AG09309 (cell line): ENCODE data around the gene HAVCR1.

ENCODE experiments used
- DNase-seq: peaks from one replicate; pipeline ENCODE4 v3.0.0-alpha.2; 2010; ENCODE audit warnings: low read depth
- H3K4me3 ChIP-seq: 2 replicates; pipeline ENCODE4 v1.5.1; 2011; ENCODE audit warnings: mild to moderate bottlenecking, low read depth, low read length, moderate library complexity; ENCODE audit not compliant: control insufficient read depth
- TF ChIP-seq, protein P1 (sequence below): IDR thresholded peaks from 2 replicates; pipeline ENCODE4 v1.5.1; 2011; ENCODE audit warnings: mild to moderate bottlenecking, low read depth, low read length, inconsistent platforms; ENCODE audit not compliant: insufficient read depth, control insufficient read depth; ENCODE audit errors: missing control alignments

Gene HAVCR1

DNA sequence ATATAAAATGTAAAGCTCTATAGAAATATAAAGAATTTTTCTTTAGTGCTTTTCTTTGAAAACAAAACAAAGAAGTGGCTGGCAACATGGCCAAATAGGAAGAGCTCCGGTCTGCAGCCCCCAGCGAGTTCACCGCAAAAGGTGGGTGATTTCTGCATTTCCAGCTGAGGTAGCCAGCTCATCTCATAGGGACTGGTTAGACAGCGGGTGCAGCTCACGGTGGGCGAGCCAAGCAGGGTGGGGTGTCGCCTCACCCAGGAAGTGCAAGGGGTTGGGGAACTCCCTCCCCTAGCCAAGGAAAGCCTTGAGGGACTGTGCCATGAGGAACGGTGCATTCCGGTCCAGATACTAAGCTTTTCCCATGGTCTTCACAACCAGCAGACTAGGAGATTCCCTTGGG, 74.9 kb downstream of the HAVCR1 start:
- H3K4me3 ChIP-seq, result no peak overlapping the region
- no peak for DNase-seq
- TF ChIP-seq, protein P1, sequence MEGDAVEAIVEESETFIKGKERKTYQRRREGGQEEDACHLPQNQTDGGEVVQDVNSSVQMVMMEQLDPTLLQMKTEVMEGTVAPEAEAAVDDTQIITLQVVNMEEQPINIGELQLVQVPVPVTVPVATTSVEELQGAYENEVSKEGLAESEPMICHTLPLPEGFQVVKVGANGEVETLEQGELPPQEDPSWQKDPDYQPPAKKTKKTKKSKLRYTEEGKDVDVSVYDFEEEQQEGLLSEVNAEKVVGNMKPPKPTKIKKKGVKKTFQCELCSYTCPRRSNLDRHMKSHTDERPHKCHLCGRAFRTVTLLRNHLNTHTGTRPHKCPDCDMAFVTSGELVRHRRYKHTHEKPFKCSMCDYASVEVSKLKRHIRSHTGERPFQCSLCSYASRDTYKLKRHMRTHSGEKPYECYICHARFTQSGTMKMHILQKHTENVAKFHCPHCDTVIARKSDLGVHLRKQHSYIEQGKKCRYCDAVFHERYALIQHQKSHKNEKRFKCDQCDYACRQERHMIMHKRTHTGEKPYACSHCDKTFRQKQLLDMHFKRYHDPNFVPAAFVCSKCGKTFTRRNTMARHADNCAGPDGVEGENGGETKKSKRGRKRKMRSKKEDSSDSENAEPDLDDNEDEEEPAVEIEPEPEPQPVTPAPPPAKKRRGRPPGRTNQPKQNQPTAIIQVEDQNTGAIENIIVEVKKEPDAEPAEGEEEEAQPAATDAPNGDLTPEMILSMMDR, result no peak

DNA sequence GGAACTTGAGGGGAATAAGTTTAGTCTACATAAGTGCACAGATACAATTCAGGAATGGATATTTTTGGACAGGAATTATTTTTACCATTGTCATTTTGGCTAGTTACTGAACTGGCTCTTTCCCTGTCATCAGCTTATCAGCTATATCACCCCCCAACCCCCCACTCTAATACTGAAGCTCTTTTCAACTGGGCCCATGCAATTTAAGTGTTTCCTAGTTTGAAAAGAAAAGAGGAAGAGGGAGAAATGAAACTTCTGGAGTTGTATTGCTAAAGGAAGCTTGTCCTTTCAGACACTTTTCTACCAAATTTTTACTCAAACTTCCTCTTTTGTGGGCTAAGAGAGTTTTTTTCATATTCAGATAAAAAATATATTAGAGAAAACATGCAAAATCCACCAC, 77.4 kb downstream of the HAVCR1 start:
- TF ChIP-seq, protein P1, result no peak
- no peak for DNase-seq

More for the DNA sequence above, 77.4 kb downstream of the HAVCR1 start:
- no peak overlapping the region for H3K4me3 ChIP-seq
